HG03432 (cell line): ENCODE data around the gene DDX52.
"Not testable (repeated sequence)": the region's sequence is repeated elsewhere in the genome, so short reads cannot be mapped to it uniquely, and the experiment has no call there.

Experiments used
- ATAC-seq: cut with Tn5 transposase; IDR thresholded peaks from one replicate; pipeline ENCODE4 v1.9.1; 2021; ENCODE audit warnings: mild to moderate bottlenecking, moderate library complexity; ENCODE audit not compliant: unreplicated experiment

Gene DDX52

GRCh38 chr17:37657202-37657601, 14.0 kb upstream of the DDX52 start:
- no peak for ATAC-seq

- no peak for ATAC-seq
These were observed 8.6 kb upstream of the DDX52 start for GRCh38 chr17:37651849-37652248.

- ATAC-seq = no peak
These were observed 7.3 kb upstream of the DDX52 start for GRCh38 chr17:37650419-37651003.

- no peak for ATAC-seq
These were observed 5.3 kb upstream of the DDX52 start for GRCh38 chr17:37648555-37648954.

- ATAC-seq = no peak
These were observed 4.6 kb upstream of the DDX52 start for GRCh38 chr17:37647856-37648255.

- ATAC-seq = no peak
These were observed 623 bp upstream of the DDX52 start for GRCh38 chr17:37643869-37644268.

GRCh38 chr17:37642681-37643080, 565 bp downstream of the DDX52 start:
- no peak for ATAC-seq

GRCh38 chr17:37640015-37640414, 3.2 kb downstream of the DDX52 start:
- no peak for ATAC-seq

- ATAC-seq = no peak
These were observed 5.3 kb downstream of the DDX52 start for GRCh38 chr17:37637956-37638355.

- not testable (repeated sequence) for ATAC-seq
These were observed 26.8 kb downstream of the DDX52 start for GRCh38 chr17:37616430-37616829.

GRCh38 chr17:37614823-37615222, 28.4 kb downstream of the DDX52 start:
- no peak for ATAC-seq

GRCh38 chr17:37614391-37614790, 28.9 kb downstream of the DDX52 start:
- ATAC-seq = no peak

- no peak for ATAC-seq
These were observed 32.3 kb downstream of the DDX52 start for GRCh38 chr17:37610971-37611370.

GRCh38 chr17:37610041-37610420, 33.2 kb downstream of the DDX52 start:
- ATAC-seq = not testable (repeated sequence)

- ATAC-seq = peak; percentile 85
These were observed 33.8 kb downstream of the DDX52 start, which contains the start of gene SYNRG for GRCh38 chr17:37609170-37610040. Gene SYNRG, minus strand, starts transcription at chr17:37609418. Its CDS starts 63 bp downstream, at chr17:37609355.

GRCh38 chr17:37608351-37609169, 34.7 kb downstream of the DDX52 start:
- peak; percentile 24 for ATAC-seq

- ATAC-seq = no peak
These were observed 35.5 kb downstream of the DDX52 start for GRCh38 chr17:37607637-37608331.

GRCh38 chr17:37605813-37606505, 37.3 kb downstream of the DDX52 start:
- ATAC-seq = no peak

- ATAC-seq = no peak
These were observed 38.2 kb downstream of the DDX52 start for GRCh38 chr17:37605081-37605480.

- no peak for ATAC-seq
These were observed 38.7 kb downstream of the DDX52 start for GRCh38 chr17:37604556-37604955.
